Measurements from ENCODE around the gene C10orf67. TPM values are rescaled to one million over a fixed set of nuclear protein-coding genes. Genes with fewer than 3 reads are reported as not detected.
"Not testable (repeated sequence)": the region's sequence is repeated elsewhere in the genome, so short reads cannot be mapped to it uniquely, and the experiment has no call there.

Gene C10orf67
- total RNA-seq, 2 experiments from 2014 or later = 0.07 to 0.31 TPM

DNA sequence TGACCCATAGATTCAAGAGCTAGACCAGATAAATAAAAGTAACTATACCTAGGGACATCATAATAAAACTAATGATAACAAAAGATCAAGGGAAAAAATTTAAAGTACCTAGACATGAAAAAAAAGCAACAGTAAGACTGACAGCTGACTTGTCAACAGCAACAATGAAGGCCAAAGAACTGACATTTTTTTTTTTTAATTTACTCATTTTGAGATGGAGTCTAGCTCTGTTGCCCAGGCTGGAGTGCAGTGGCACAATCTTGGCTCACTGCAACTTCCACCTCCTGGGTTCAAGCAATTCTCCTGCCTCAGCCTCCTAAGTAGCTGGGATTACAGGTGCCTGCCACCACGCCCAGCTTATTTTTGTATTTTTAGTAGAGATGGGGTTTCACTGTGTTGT lies 102.8 kb downstream of the C10orf67 start:
- H3K27ac Mint-ChIP-seq; H3K4me3 Mint-ChIP-seq; intact Hi-C loops (cut with micrococcal nuclease); H3K27me3 Mint-ChIP-seq; H3K4me1 Mint-ChIP-seq (ENCODE audit: low read depth); DNase-seq; POLR2A ChIA-PET; H3K36me3 Mint-ChIP-seq: not testable (repeated sequence)
- CTCF ChIA-PET = interaction anchor here (1.6 kb wide), 1 partner anchor 8 kb away, joined by 4 read pairs; no protein-coding TSS in a partner anchor
- peaks cover 11% of the 10 kb centered on the region for H3K9me3 Mint-ChIP-seq

DNA sequence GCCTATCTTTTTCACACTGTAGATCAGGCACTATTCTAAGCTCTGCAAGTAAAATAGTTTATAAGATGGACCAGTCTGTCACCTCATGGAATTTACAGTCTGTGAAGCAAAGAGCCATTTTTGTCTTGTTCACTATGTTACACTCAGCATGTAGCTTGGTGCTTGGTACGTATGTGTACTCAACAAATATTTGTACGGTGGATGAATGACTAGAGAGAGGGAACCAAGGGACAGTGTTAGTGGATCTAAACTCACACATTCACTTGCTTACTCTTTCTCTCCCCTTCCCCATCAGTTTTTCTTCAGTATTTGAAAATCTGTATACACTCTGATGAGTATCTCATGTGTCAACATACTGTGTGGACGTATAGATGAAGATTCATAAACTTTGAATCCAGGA lies 106.6 kb downstream of the C10orf67 start:
- H3K4me3 Mint-ChIP-seq = no peak overlapping the region
- intact Hi-C loops (cut with micrococcal nuclease) = no loop called here
- no peaks in the 10 kb centered on the region for H3K36me3 Mint-ChIP-seq
- peaks cover 3% of the 10 kb centered on the region for H3K27me3 Mint-ChIP-seq
- H3K9me3 Mint-ChIP-seq = peaks cover 6% of the 10 kb centered on the region
- ChIA-PET CTCF (no interaction called here), POLR2A (no interaction called here)
- H3K4me1 Mint-ChIP-seq (ENCODE audit: low read depth) = no peaks in the 10 kb centered on the region
- DNase-seq = no peak
- H3K27ac Mint-ChIP-seq = no peak overlapping the region

DNA sequence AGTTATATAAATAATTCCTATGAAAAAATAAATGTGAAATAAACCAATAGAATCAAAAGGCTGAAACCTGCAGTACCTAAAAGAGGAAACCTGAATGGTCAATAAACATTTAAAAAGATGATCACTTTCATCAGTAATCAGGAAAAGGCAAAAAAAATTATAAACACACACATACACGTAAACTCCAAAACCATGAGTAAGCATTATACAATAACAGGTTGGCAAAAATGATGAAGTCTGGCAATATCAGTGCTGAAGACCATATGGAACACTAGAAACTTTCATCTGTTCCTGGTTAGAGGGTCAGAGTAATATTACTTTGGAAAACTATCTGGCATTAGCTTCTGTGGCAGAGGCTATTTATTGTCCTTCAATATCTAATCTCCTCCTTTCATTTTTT lies 114.0 kb downstream of the C10orf67 start:
- Mint-ChIP-seq H3K27me3 (peaks cover 1% of the 10 kb centered on the region), H3K36me3 (no peaks in the 10 kb centered on the region), H3K27ac (no peak overlapping the region), H3K4me3 (no peak overlapping the region), H3K9me3 (peaks cover 3% of the 10 kb centered on the region), H3K4me1 (ENCODE audit: low read depth) (no peaks in the 10 kb centered on the region)
- intact Hi-C loops (cut with micrococcal nuclease) = no loop called here
- no peak for DNase-seq
- ChIA-PET POLR2A (no interaction called here), CTCF (no interaction called here)

DNA sequence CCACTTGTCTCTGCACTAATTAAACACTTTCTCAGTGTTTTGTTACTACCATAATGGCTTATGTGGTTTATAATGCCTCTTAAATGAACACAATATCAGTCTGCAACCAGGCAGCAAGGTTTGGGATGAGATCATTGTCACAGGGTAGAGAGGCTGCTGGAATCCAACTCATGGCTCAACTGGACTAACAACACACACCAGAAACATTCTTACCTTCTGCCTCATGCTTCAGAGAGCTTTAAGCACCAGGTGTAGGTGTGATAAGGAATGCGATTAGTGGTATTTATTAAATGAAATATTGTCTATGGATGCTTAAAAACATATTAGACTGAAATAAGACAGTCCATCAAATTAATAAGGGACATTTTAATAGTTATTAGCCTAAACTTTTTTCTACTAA lies 127.1 kb downstream of the C10orf67 start:
- peaks cover 5% of the 10 kb centered on the region for H3K27me3 Mint-ChIP-seq
- no peak overlapping the region for H3K4me3 Mint-ChIP-seq
- POLR2A ChIA-PET = no interaction called here
- intact Hi-C loops (cut with micrococcal nuclease) = no loop called here
- H3K27ac Mint-ChIP-seq = no peak overlapping the region
- no peaks in the 10 kb centered on the region for H3K36me3 Mint-ChIP-seq
- no peaks in the 10 kb centered on the region for H3K4me1 Mint-ChIP-seq (ENCODE audit: low read depth)
- CTCF ChIA-PET = no interaction called here
- no peaks in the 10 kb centered on the region for H3K9me3 Mint-ChIP-seq
- DNase-seq = no peak

DNA sequence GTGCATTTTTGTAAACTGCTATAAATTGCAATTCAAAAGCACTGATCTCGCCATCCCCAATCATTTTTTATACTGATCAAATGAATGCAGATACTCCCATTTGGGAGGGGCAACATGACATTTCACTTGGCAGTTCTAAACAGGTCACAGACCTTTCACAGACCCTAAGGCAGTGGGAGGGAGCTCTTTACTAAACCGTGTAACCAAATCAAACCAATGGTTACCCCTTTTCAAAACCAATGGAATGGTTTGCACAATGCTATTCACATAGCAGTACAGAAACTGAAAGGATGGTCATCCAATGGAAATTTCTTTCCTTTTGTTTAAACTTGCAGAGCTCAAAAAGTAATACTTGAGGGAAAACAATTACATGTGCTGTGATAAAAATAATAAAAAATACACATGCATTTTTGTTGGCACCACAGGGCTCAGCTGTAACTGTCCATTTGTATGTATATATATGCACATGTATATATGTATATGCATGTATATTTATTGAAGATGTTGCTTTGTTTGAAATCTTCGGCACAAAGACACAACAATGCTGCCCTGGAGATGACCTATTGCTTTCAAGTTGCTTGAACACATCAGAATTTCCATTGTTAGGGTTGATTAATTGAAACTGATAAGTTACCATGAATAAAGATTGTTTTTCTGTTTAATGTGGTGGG lies 138.5 kb downstream of the C10orf67 start:
- ChIA-PET POLR2A (no interaction called here), CTCF (no interaction called here)
- Mint-ChIP-seq H3K27me3 (peaks cover 46% of the 10 kb centered on the region), H3K4me3 (no peak overlapping the region), H3K4me1 (ENCODE audit: low read depth) (no peaks in the 10 kb centered on the region), H3K27ac (no peak overlapping the region), H3K36me3 (no peaks in the 10 kb centered on the region), H3K9me3 (no peaks in the 10 kb centered on the region)
- DNase-seq = no peak
- intact Hi-C loops (cut with micrococcal nuclease) = no loop called here

DNA sequence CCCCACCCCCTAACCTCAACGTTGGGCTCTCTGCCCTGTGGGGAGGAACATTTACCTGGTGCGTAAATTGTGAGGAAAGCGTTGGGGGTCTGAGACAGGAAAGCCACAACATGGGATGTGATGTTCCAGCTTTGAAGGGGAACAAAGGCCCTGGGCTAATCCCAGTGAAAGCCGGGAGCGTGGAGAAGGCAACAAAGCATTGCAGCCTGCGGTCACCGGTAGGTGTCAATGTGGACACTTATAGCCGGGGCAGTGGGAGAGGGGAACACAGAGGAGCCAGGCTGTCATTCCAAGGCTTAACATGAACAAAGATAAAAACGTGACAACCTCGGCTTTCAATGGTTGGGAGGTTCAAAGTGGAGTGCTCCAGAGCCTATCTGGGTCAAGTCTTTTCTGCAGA lies 139.8 kb downstream of the C10orf67 start:
- Mint-ChIP-seq H3K4me1 (ENCODE audit: low read depth) (peaks cover 4% of the 10 kb centered on the region), H3K36me3 (no peaks in the 10 kb centered on the region), H3K4me3 (no peak overlapping the region), H3K27ac (no peak overlapping the region), H3K27me3 (peaks cover 59% of the 10 kb centered on the region), H3K9me3 (no peaks in the 10 kb centered on the region)
- no peak for DNase-seq
- CTCF ChIA-PET = no interaction called here
- intact Hi-C loops (cut with micrococcal nuclease) = no loop called here
- POLR2A ChIA-PET = no interaction called here

DNA sequence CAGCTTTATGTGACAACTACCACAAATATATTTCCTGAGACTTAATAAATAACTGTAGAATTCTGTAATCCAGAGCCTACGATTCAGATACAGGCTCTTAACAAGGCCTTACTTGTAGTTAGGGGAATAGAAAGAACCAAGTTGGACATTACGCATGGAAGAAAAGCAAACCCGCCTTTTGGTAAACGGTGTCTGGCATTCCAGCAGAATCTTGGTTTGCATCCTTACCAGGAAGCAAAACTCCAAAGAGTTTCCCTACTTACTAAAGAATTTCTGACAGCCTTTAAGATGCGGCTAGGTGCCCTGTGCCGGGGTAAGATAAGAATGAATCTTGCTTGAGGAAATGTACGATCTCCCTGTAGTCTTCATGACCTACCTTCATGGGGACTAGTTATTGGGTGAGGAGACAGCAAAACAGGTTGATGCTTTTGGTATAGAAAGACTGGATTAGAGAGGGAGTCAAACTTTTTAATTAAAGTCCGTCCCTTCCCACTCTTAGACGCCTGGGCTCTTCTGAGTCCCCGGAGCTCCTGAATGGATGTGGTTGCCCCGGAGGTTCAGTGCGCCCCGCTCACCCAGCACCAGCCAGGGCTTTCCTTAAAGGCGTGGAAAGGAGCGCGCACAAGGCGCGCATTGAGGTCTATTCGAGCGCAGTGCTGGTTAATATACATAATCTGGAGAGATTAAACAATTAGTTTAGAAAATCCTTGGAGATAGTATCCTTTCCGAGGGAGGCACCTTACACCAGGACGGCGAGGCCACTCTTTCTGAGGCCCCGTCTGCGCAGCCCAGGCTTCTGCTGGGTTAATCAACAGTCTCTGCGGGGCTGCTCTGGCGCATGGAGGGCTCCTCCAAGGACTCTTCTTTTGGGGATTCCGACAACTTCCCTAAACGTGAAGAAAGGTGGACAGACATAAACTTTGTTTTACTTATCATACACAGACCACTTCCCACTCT lies 140.9 kb downstream of the C10orf67 start:
- Mint-ChIP-seq H3K27ac (no peak overlapping the region), H3K9me3 (no peaks in the 10 kb centered on the region), H3K27me3 (peaks cover 56% of the 10 kb centered on the region), H3K36me3 (no peaks in the 10 kb centered on the region), H3K4me1 (ENCODE audit: low read depth) (peaks cover 5% of the 10 kb centered on the region), H3K4me3 (no peak overlapping the region)
- POLR2A ChIA-PET = no interaction called here
- no peak for DNase-seq
- intact Hi-C loops (cut with micrococcal nuclease) = no loop called here
- CTCF ChIA-PET = no interaction called here

DNA sequence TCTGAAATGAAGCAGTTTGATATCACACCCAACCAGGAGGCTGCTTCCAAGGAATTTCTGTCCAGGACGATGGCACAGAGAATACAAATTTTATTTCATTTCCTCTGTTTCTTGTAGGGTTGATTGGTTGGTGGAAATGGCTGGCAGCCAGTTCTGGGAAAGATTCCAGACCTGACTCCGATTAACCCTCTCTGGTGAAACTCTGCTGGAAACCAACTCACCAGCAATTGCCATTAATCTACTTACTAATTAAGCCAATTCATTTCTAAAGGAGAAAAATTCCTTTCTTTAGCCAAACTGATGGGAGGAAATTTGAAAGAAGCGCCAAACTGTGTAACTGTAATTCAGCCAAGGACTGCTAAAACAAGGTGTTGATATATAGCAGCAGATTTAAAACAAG lies 141.8 kb downstream of the C10orf67 start:
- Mint-ChIP-seq H3K4me3 (no peak overlapping the region), H3K36me3 (no peaks in the 10 kb centered on the region), H3K4me1 (ENCODE audit: low read depth) (peaks cover 5% of the 10 kb centered on the region), H3K27ac (no peak overlapping the region), H3K27me3 (peaks cover 63% of the 10 kb centered on the region), H3K9me3 (no peaks in the 10 kb centered on the region)
- intact Hi-C loops (cut with micrococcal nuclease) = no loop called here
- CTCF ChIA-PET = no interaction called here
- no peak for DNase-seq
- POLR2A ChIA-PET = no interaction called here

DNA sequence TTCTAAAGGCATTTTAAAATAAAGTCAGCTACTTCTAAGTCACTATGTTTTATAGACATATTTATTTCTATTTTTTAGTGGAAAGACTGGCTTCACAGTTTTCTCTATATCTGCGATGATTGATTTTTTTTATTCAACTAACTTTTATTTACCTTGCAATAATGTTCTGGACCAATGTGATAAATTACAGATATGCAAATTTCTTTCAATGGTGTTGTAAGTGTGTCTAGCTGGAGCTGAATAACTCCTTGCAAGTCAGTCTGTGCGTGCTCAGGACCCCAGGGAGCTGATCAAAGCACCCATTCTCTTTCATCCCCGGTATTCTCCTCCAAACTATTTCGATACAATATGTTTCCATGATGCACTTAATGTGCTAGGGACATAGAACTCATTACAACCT lies 142.8 kb downstream of the C10orf67 start:
- intact Hi-C loops (cut with micrococcal nuclease) = no loop called here
- DNase-seq = no peak
- Mint-ChIP-seq H3K4me1 (ENCODE audit: low read depth) (peaks cover 5% of the 10 kb centered on the region), H3K27ac (no peak overlapping the region), H3K27me3 (peaks cover 65% of the 10 kb centered on the region), H3K9me3 (no peaks in the 10 kb centered on the region), H3K4me3 (no peak overlapping the region), H3K36me3 (no peaks in the 10 kb centered on the region)
- ChIA-PET POLR2A (no interaction called here), CTCF (no interaction called here)

DNA sequence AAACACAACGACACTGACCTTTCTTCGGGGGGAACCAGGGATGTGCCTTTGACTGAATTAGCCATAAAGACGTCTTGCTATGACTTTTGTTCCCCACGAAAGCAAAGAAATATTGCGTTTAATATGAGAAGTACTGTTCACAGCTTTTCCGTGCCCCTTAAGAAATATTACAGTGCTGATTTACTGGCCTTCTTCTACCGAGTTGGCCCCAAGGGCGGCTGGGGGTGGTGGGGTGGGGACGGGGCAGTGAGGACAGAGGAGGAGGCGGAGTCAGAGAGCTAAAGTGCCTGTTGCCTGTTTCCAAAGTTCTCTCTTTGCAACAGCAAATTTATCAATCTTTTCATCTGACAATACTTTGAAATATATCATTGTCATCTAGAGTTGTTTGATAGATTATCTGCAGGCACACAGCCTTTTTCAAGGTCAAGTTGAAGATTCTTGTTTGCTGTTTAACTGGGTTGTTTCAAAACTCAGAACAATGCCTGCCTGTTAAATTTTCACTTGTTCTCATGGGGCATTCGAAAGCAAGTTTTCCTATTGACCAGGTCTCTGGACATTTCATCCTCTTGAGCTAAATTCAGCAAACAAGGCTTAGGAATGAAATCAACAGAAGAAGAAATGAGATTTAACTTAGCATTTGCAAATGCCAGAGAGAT lies 143.5 kb downstream of the C10orf67 start:
- ChIA-PET CTCF (no interaction called here), POLR2A (no interaction called here)
- no peaks in the 10 kb centered on the region for H3K36me3 Mint-ChIP-seq
- intact Hi-C loops (cut with micrococcal nuclease) = no loop called here
- H3K9me3 Mint-ChIP-seq = no peaks in the 10 kb centered on the region
- no peak overlapping the region for H3K4me3 Mint-ChIP-seq
- no peak for DNase-seq
- H3K4me1 Mint-ChIP-seq (ENCODE audit: low read depth) = peaks cover 5% of the 10 kb centered on the region
- H3K27ac Mint-ChIP-seq = no peak overlapping the region
- peaks cover 72% of the 10 kb centered on the region for H3K27me3 Mint-ChIP-seq

DNA sequence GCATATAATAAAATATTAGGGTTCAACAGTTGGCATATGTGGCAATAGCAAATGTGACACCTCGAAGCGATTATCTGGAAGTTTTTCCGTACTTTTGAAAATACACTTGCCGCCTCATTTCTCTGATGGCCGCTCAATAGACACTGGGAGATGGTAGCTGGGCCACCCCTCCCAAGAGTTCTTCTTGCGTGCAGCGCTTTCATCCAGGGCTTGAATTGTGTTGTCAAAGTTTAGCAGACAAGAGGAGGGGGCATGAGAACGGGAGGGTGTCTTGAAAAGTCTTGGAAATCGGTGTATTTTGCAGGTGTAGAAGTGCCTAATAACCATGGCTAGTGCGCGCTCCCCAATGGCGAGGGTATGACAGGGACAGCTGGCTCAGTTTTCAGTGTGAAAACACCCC lies 144.0 kb downstream of the C10orf67 start:
- intact Hi-C loops (cut with micrococcal nuclease) = no loop called here
- Mint-ChIP-seq H3K4me3 (no peak overlapping the region), H3K27ac (no peak overlapping the region), H3K4me1 (ENCODE audit: low read depth) (peaks cover 5% of the 10 kb centered on the region), H3K27me3 (peaks cover 75% of the 10 kb centered on the region), H3K9me3 (no peaks in the 10 kb centered on the region), H3K36me3 (no peaks in the 10 kb centered on the region)
- no peak for DNase-seq
- ChIA-PET CTCF (no interaction called here), POLR2A (no interaction called here)

DNA sequence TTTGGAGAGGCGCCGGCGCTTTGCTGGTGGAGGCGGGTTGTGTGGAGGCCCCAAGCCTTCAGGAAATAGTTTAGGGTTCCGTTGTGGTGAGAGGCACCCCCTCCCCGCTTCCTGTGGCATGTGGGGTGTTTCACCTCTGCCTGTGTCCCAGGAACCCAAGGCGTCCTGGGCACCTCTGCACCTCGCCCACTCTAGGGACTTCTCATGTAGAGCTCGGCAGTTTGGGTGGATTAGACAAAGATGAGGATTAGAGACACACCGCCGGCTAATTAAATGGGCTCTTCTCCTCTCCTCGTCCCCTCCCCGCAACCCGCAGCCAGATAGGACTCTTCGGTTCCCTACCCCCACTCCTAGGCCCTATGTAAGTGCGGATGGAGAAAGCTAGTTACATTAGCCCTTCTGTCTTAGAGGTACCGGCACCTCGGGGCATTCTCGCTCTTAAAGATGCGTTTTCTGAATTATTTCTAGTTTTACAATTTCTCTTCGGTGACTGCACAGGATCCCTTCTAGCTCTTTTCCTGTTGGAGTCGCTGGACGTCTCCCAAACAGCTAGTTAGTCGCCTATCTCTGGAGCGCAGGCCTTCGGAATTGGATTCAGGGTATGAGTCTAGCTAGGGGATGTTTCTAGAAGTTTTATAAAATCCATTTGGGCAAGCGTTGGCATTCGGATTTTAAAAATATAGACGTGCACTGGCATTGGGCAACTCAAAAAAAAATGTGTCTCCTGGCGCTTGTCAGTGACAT lies 144.7 kb downstream of the C10orf67 start:
- ChIA-PET POLR2A (no interaction called here), CTCF (no interaction called here)
- H3K27ac Mint-ChIP-seq = no peak overlapping the region
- intact Hi-C loops (cut with micrococcal nuclease) = loop anchor here (10.0 kb wide), 1 partner anchor 495 kb away; no protein-coding TSS in a partner anchor
- DNase-seq = no peak
- no peak overlapping the region for H3K4me3 Mint-ChIP-seq
- peaks cover 5% of the 10 kb centered on the region for H3K4me1 Mint-ChIP-seq (ENCODE audit: low read depth)
- no peaks in the 10 kb centered on the region for H3K36me3 Mint-ChIP-seq
- no peaks in the 10 kb centered on the region for H3K9me3 Mint-ChIP-seq
- peaks cover 78% of the 10 kb centered on the region for H3K27me3 Mint-ChIP-seq

Measured in activated CD4-positive, alpha-beta memory T cell treated with anti-CD3 and anti-CD28 coated beads for 36 hours (primary cell).